HG03520 (cell line): ENCODE data around the gene MACROD1.
"Not testable (repeated sequence)": the region's sequence is repeated elsewhere in the genome, so short reads cannot be mapped to it uniquely, and the experiment has no call there.

Experiments
- ATAC-seq: cut with Tn5 transposase; IDR thresholded peaks from one replicate; pipeline ENCODE4 v1.9.1; 2021; ENCODE audit warnings: mild to moderate bottlenecking, moderate library complexity; ENCODE audit not compliant: unreplicated experiment

MACROD1 gene

DNA sequence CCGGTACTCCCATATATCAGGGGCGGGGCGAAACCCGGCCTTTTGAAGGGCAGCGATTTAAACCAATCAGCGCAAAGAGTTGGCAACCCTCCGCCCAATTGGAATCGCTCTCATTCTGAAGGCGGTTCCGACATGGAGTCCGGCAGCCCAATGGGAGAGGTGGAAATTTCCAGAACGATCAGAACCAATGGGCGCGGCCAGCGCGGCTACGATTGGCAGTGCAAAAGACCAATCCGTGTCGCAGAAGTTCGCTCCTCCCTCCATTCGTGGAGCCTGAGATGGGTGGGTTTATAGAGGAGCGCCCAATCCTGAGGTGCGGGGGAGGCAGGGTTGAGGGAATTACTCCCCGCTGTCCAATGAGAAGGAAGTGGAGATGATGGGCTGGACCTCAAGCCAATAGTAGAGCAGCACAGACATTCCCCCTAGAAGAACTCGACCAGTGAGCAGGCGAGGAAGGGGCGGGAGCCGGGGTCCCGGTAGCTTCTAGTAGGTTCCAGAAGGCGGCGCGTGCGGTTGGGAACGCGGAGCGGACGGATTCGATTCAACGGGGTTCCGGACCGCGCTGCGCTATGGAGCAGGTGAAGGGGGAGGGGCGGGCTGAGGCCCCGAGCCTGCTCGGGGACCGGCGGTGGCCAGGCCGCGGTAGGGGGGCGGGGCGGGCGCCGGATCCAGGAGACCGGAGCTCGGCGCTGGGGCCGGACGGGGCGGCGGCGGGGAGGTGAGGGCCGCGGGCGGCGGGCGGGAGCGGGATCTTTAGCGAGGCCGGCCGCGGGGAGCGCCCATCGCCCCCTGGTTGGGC is 20.0 kb upstream of the MACROD1 start, which contains the start of gene STIP1:
STIP1 (plus strand) TSS at position 479 of the 799 bp plus-strand sequence; CDS start at position 570, 91 bp downstream.
- peak; percentile 88 for ATAC-seq

DNA sequence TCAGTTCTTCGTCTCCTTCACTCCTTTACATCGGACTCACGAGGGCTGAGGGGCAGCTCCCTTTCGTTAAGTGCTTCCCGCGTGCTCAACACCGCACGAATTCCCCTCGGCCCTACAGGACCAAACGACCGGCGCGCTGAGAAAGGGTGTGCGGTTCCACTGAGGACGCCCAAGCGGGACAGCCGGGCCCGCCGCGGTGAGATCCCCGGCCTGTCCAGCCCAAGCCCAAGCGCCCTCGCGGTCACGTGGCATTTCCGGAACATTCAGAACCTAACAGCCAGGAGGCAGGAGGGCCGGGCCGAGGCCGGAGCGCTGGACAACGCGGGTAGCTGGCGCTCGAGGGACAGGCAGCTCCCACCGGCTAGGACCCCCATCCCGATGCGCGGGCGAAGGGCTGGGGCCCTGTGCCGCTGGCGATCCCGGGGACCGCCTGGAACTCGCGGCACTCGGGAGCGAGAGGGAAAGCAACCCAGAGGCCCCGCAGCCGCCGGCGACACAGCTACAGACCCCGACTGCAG is 19.3 kb upstream of the MACROD1 start:
- no peak for ATAC-seq

DNA sequence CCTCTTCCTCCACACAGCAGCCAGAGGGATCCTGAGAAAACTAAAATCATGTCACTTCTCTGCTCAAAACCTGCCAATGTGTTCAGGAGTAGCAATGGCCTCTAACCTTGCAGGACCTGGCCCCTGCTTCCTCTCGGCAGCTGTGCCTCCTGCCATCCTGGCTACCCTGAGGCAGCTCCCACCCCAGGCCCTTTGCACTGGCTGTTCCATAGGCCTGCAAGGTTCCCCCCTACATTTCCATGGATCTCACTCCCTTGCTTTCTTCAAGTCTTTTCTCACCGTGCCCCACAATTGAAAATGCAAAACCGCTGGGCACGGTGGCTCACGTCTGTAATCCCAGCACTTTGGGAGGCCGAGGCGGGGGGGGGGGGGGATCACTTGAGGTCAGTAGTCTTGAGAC is 18.0 kb upstream of the MACROD1 start:
- ATAC-seq = no peak

DNA sequence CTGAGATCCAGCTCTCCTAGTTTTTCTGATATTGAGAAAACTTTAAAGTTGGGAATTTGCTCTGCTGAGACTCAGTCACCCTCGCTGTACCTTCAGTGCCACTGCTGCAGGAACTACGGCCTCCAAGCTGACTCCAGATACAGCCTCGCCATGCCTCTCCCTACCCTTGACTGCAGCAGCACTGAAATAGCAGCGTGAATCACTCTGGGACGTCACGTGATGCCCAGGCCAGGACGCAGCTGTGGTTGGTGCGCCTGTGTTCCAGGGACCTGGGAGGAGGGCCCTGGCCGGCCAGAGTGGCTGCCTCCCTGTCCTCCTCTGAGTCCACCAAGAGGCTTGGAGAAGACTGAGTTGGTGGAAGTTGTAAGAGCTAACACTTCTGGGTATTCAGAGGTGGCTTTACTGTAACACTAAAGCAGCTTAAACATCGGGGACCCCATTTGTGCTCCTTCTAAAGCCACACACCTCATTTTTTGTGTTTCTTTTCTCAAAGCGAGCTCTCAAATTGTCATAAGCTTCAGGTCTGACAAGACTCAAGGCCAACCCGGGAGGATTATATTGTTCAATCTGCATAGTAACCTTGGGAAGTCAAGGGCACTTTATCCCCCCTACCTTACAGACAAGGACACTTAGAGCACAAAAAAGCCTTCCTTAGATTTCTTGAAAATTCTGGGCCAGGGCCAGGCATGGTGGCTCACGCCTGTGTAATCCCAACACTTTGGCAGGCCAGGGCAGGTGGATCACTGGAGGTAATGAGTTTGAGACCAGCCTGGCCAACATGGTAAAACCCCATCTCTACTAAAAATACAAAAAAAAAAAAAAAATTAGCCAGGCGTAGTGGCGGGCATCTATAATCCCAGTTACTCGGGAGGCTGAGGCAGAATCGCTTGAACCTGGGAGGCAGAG is 15.8 kb upstream of the MACROD1 start:
- ATAC-seq = no peak

DNA sequence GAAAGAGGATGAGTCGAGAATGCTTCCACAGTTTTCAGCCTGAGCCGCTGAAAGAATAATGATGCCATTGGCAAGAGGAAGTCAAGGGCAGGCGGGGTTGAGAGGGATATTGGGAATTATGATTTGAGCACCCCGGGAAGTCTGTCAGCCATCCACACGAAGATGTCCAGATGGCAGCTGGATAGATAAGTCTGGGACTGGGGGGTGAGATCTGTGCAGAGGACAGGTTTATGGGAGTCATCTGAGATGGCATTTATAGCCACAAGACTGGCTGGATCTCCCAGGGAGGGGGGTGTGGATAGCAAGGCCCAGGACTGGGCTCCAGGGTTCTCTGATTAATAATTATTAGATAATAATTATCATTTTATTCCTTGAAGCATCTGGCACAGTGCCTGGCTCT is 15.0 kb upstream of the MACROD1 start:
- ATAC-seq = no peak

DNA sequence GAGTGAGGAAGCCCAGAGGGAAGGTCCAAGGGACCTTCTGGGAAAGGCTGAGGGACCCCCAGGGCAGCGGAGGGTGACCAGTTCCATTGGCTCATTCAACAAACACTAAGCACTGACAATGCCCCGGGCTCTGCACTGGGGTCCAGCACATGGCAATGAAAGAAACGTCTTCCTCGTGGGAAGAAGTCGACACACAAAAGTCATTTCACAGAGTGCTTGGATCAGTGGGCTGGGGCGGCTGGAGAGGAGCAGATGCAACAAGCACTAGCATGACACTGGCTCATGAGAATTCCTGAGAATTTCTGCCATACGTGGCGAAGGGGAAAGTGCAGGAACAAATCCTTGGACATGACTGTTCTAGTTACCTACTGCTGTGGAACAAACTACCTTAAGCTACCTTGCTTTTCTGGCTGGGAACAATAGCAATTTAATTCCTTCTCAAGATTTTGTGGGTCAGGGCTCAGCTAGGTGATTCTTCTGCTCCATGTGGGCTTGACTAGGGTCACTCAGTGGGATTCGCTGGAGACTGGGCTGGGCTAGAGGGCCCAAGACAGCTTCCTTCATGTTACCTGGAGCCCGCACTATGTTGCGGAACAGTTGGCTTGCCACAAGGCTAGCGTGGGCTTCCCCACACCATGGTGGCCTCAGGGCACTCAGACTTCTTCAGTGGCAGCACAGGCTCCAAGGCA is 13.2 kb upstream of the MACROD1 start:
- ATAC-seq = no peak

DNA sequence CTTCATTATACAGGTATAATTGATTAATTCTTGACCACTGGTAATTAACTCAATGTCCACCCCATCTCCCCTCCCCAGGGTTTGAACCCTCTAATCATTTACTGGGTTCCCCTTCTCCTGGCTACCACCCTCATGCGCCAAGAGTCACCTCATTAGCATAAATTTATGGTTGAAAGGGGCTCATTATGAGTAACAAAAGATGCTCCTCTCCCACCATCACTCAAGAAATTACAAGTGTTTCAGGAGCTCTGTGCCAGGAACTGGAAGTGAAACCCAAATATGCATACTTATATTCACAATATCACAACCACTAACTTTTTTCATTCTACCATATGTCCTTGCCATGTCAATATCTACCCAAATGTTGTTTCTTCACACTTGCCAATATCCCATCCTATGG is 12.3 kb upstream of the MACROD1 start:
- no peak for ATAC-seq

DNA sequence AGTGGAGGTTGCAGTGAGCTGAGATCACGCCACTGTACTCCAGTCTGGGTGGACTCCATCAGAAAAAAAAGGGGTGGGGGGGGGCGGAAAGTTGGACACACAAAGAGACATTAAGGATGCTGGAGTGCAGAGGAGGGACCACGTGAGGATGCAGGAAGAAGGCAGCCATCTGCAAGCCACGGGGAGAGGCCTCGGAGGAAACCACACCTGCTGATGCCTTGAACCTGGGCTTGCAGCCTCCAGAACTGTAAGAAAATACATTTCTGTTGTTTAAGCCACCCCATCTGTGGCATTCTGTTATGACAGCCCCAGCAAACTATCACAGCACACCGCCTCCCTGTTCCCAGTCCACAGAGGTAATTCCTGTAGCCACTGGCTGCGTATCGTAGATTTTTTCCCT is 10.8 kb upstream of the MACROD1 start:
- ATAC-seq = no peak

DNA sequence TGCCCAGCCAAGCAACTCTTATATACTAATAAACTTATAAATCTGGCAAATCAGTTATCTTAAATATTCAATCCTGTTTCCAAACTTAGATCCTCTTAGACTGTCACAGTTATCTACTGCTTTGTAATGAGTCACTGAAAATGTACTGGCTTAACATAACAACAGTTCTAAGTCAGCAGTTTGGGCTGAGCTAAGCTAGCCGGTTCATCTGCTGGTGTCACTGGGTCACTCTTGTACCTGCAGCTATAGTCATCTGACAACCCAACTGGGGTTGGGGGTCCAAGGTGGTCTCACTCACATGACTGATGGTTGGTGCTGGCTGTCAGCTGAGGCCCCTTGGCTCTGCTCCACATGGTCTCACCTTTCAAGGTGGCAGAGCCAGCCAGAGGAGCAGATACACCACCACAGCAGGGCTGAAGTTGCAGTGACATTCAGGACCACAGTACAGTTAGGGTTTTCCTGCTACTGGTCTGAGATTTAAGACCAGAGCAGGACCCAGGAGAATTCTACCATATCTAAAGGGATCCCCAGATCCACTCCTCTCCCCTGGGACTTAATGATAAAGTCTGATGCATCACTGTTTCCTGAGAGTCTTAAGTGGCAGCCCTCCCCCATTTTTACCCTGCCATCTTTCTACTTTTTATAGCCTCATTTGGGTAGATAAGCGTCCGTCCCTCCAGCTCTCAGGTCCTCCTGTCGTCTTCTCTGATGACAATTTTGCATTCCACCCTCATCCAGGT is 7.9 kb upstream of the MACROD1 start:
- ATAC-seq = no peak

DNA sequence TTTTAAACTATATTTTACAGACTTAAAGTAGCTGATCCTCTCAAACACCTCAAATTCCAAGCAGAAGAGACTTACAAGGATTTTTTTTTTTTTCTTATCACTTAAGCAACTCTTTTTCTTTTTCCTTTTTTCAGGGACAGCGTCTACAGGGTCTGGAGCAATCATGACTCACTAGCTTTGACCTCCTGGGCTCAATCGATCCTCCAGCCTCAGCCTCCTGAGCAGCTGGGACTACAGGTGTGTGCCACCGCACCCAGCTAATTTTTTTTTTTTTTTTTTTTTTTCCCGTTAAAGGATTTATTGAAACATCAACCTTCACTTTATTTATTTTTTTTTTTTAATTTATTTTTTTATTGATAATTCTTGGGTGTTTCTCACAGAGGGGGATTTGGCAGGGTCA is 4.5 kb upstream of the MACROD1 start:
- ATAC-seq = no peak

DNA sequence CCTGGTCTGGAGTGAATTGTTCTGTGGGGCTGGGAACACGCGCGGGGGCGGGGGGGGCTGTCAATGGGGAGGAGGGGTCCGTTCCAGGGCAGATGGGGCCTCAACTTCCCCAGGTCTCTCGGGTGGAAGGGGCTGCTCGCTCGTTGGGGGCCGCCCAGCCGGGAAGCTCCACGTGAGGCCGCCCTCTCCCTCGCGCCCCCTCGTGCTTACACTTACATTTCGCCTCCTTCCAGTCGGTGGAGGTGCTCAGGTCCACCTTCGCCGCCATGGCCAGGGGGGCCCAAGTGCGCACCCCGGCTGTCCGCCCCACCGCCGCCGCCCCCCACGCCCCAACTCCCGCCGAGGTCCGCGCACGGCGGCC is 452 bp downstream of the MACROD1 start:
- peak; percentile 26 for ATAC-seq

DNA sequence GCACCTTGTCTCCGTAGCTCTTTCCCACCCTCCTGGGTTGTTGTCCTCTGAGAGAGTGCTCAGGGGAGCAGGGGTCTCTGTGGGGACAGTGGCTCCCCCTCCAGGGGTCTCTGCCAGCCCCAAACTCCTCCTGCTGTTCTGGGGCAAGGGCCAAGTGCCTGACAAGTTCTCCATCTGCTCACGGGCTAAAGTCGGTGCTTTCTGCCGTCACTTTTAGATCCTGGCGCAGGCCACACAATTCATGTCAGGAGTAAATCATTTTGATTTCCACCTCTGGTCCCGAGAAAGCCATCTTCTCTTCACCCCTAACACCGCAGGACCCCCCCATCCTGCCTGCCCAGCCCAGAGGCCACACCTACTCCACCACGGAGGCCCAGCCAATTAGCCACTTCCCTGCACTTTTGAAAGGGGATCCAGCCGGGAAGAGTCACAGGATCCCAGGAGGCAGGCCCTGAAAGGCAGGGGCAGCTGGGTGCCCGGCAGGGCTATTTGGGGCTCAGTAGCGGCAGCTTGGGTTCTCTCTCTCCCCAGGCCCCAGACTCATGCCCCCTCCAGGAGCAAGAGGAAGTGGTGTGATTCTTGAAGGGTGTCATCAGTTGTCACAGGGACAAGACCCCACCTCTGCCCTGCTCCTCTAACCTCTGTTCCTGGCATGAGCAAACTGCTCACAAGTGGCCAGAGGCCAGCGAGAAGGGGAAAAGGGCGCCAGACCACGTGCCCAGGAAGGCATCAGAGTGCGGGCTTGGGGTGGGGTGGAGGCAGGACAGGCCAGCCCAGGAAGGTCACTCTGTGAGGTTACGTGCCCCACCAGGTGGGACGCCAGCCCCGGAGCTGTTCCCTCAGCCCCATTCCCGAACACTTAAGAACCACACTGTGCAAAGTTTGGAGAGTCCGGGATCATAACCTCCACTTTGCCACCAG is 1.3 kb downstream of the MACROD1 start:
- no peak for ATAC-seq

DNA sequence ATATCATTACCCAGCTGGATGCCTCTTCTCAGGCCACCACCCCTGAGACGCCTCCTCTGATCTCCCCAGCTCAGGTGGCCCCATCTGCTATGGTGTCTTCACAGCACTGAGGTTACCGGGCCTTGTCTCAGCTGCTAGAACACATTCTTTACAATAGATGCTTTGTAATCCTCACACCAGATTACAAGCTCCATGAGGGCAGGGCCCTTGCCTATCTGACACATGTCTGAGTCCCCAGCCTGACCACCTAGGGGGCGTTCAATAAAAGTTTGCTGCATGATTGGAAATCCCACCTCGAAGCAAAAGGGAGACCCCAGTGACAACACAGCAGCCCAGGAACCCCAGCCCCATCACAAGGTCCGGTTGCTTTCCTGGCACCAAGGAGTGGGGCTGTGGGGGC is 2.0 kb downstream of the MACROD1 start:
- no peak for ATAC-seq

DNA sequence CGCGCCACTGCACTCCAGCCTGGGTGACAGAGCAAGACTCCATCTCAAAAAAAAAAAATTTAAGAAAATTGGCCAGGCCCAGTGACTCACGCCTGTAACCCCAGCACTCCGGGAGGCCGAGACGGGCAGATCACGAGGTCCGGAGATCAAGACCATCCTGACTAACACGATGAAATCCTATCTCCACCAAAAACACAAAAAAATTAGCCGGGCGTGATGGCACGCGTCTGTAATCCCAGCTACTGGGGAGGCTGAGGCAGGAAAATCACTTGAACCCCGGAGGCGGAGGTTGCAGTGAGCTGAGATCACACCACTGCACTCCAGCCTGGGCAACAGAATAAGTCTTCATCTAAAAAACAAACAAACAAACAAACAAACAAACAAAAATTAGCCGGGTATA is 3.1 kb downstream of the MACROD1 start:
- not testable (repeated sequence) for ATAC-seq

DNA sequence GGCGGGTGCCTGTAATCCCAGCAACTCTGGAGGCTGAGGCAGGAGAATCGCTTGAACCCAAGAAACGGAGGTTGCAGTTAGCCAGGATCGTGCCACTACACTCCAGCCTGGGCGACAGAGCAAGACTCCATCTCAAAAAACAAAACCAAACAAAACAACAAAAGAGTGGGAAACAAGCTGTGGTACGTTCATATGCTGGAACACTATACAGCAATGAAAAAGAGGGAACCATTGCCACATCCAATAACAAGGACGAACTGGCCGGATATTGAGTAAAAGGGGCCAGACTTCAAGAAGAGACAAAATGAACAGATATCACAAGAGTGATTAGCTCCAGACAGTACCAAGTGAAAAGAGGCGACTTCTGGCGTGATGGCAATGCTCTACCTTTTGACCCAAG is 4.9 kb downstream of the MACROD1 start:
- no peak for ATAC-seq

DNA sequence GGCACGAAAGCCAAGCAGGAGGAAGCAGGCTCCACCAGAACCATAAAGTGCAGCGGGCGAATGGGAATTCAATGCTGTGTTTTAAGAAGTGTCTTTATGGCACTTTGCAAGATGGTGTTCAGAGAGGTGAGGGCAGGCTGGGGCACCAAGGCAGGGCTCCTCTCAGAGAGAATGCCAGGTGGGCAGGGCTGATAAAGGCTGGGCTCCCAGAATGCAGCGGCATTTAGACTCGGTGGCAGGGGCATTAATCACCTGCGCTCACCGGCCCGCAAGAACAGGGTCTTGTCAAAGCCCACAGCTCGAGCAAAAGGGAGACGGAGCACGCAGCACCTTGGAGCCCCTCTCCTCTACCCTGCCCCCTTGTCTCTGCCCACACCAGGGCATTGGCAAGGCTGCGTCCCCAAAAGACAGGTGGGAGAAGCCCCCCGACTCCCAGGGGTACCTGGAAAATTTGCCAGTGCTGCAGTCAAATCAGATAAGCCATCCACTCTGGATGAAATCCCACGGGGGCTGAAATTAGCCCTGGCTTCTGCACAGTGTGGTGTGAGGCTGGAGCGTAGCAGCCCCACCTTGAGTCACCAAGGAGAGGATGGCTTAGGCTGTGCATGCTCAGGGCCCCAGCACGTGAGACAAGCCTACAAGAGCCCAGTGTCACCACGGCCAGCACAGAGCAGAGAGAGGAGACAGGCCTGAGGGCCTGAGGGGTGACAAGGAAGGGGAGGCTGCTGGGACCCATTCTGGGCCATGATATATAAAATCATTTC is 8.1 kb downstream of the MACROD1 start:
- no peak for ATAC-seq

DNA sequence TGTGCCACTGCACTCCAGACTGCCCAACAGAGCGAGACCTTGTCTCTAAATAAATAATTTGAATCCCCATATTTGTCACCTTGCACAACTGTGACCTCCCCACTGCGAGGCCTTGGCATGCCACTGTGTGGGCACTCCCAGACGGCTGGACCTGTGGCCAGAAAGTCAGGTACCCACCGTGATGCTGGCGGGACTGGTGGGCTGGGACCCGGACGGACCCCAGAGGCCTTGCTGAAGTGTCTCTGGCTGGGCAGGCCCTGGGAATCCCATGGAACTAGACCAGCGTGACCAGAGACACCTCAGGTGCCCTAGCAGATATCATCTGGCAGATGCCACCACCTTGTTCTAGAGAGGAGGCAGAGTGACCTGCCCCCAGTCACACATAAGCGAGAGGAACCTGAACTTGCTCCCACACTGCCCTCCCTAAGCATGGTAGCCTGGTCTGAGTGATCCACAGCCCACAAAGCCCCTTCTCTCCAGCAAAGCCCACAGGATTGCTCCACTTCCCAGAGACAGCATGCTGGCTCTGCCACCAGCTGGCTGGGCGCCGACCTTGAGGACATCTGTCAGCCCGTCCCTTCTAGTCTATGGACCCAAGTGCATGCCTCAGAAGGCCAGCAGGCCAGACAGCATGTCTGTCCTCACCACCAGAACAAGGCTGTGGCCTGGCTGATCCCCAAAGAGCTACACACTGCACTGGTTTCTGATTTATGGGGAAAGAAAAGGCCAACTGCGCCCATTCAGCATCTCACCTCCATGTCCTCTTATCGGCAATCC is 9.5 kb downstream of the MACROD1 start:
- no peak for ATAC-seq

DNA sequence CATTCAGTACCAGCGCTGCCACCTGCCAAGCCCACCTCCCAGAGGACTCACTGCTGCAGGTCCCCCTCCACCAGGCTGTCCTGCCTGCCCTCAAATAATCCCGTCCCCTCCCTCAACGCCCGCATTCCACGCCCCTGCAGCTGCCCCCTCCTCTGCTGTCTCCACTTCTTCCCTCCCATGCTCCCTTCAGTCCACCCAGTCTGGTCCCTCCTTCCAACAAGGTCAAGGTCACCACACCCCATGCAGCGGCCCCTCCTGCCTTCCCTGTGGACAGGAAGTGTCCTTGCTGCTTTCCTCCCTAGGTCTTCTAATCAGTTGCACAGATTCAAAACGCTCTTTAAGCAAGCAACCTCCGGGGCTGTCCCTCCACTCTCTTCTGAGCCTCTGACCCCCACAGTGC is 12.1 kb downstream of the MACROD1 start:
- ATAC-seq = no peak
